NCI-H1048 (cell line): ENCODE results near the gene SLC25A26.
A peak's percentile ranks its signal among the peaks of the same experiment; 100 is the strongest.
"Not testable (repeated sequence)": the region's sequence is repeated elsewhere in the genome, so short reads cannot be mapped to it uniquely, and the experiment has no call there.

Source experiments
- DNase-seq: peaks from one replicate; lab custom pipeline; 2025; lab: John Stamatoyannopoulos, UW

Gene SLC25A26

DNA sequence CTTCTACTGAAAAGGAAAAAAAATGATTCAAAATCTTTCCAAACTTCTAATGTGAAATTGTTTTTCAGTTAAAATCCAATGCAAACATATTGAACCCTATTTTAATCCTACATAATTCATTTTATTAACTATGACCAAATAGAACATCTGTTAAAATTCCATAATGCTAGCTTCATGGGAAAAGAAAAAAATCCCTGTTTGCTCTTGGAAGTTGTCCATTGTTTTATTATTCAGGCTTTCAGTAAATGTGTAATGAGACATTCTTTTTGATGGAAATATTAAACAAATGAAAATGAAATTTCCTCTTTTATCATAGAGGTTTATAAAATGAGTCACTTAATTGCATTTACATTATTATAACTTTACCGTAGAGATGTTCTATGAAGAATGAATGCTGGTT, 49.5 kb downstream of the SLC25A26 start:
- DNase-seq, result no peak

DNA sequence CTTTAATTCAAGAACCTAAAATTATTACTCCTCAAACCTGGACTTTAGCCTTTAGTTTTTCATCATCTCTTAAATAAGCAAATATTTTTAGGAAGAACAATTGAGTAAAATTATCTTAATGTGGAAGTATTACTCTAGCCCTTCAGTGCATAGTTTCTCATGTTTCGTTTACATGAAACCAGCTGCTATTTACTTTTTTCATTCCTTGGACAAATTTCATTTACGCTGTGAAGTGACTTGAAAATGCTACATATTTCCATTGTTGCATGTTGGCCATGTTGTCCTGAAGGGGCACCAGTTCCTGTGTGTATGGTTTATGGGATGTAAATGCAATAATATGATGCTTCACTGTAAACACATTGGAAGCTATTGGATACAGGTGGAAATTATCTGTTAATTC, 49.9 kb downstream of the SLC25A26 start:
- DNase-seq, result no peak

DNA sequence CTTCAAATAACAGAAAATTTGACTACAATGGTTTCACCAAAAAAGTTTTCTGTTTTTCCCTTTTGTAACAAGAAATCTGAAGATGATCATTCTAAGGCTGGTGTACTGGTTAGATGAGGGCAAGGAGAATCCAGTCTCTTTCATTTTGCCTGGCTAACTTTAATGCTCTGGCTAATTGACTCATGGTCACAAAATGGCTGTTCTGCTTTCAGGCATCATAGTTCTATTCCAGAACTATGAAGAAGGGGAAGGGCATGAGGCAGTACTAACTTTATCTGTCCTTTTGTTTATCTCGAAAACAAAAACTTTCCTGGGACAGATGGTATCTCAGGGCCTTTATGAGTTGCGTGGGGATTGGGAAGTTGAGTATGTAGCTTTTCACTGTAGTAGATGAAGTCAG, 50.4 kb downstream of the SLC25A26 start:
- DNase-seq, result no peak

DNA sequence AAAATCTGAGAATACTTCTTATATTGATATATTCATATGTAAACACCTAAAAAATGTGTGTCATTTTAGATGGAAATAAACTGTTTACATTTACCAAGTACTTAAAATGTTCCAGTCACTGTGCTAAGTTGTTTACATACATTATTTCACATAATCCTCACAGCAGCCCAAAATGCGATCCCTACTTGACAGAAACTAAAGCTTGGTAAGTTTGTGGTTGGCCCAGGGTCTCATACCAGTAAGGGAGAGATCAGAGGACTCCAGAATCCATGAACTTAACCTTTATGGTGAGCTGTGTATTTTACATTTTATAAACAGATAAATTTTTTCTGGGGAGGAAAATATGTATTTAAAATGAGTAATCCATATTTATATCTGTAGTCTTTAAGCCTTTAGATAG, 51.2 kb downstream of the SLC25A26 start:
- no peak for DNase-seq

DNA sequence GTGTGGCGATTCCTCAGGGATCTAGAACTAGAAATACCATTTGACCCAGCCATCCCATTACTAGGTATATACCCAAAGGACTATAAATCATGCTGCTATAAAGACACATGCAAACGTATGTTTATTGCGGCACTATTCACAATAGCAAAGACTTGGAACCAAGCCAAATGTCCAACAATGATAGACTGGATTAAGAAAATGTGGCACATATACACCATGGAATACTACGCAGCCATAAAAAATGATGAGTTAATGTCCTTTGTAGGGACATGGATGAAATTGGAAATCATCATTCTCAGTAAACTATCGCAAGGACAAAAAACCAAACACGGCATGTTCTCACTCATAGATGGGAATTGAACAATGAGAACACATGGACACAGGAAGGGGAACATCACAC, 54.0 kb downstream of the SLC25A26 start:
- not testable (repeated sequence) for DNase-seq

DNA sequence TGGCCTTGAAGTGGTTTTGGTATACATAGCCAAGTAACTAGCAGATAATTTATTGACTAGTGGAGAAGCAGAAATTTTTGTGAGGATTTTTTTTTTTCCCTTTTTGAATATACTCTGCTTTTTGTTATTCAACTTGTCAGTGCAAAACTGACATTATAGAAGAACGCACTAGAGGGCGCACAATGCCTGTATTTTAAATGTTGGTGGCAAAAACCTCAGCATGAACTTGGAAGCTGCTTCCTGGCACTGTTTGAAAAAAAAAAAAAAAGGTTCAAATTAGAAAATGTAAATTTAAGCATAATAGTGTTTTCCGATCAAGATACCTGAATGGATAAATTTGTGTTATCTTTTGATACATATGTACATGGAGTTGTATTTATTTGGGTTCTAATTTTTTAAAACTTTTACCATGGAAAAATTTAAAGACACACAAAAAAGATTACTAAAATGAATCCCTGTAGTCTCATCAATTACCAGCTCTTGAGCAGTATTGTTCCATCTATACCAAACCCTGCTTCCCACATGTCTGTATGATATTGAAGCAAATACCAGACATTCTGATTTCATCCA, 56.0 kb downstream of the SLC25A26 start:
- peak; percentile 37 for DNase-seq

DNA sequence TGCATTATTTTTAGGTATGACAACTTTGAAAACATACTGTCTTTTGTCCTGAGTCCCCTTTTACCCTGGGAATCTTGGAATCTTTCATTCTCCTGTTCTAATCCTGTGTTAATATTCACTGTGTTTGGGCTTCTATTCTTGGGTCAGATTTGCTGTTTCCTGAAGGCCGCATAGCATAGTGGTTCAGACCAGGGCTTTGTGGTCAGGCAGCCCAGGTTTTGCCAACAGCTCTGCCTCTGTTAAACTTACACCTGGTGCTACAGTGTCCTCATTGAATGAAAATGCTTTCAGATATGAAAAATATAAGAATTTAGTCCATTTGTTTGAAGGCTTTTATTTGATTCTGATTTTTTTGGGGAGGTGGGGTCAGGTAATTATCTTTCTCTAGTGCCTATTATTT, 58.4 kb downstream of the SLC25A26 start:
- no peak for DNase-seq

DNA sequence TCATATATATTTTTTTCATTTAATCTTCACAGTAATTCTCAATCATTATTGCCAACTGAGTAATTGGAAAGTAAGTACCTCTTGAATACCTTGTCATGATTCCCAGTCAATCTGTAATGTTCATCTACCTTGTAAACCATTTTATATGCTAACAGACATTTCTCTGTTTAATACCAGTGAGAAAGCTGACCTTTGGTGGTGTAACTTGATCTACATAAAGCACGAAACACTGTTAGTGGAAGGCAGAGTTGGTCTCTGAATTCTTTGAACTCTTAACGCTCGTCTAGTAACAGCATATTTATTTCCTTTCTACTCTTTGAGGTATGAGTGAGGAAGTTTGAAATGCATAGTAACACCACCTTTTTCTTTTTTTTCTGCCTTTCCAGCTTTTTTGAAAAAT, 59.5 kb downstream of the SLC25A26 start:
- no peak for DNase-seq

DNA sequence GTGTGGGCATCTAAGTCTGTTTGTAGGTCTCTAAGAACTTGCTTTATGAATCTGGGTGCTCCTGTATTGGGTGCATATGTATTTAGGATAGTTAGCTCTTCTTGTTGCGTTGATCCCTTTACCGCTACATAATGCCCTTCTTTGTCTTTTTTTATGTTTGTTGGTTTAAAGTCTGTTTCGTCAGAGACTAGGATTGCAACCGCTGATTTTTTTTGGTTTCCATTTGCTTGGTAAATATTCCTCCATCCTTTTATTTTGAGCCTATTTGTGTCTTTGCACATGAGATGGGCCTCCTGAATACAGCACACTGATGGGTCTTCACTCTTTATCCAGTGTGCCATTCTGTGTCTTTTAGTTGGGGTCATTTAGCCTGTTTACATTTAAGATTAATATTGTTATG, 71.1 kb downstream of the SLC25A26 start:
- DNase-seq, result not testable (repeated sequence)

DNA sequence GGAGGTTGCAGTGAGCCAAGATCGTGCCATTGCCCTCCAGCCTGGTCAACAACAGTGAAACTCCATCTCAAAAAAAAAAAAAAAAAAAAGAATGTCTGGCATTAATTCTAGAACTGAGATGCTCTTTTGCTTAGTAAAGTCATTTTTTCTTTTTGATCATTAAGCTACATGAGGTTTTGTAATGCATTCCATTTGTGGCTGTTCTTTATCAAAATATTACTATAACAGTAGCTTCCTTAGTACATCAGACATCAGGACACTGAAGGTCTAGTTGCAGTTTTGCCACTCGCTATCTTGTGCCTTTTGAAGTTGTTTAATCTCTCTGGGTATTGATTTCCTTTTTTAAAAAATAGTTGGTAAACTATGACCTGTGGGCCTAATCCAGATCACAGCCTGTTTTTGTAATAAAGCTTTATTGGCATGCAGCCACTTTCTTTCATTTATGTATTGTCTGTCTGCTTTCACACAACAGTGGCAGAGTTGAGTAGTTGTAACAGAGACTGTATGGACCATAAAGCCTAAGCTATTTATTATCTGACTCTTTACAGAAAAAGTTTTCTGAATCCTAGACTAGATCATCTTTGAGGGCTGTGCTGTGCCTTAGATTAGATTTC, 76.6 kb downstream of the SLC25A26 start:
- DNase-seq, result no peak

DNA sequence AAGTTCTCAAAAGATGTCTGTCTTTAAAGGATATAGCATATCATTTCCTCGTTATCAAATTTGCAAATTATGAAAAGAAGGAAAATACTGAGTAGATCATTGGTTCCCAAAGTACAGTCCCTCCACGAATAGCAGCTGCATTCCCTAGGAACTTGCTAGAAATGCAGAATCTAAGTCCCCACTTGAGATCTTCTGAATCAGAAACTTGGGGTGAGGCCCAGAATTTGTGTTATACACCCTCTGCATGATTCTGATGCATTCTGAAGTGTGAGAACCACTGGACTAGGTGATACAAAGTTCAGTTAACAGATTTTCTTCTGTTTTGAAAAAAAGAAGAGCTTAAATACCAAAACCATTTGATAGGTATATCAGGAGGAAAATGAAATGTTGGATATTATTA, 77.1 kb downstream of the SLC25A26 start:
- DNase-seq, result no peak

DNA sequence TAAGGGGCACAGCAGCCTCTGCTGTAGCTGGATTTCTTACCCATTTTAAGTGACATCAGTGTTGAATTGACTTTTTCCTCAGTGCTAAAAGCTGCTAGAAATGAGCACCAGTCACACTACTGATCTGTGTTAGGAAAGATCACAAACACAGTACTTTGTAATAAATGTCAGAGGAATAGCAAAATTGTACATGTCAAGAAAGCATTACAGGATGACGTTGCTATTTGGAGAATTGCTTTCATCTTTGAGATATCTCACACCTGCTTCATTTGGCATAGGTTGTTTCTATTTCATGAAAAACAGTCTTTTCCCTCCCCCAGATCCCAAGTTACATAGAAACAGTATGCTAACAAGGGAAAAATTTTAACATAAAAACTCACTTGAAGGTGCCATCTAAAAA, 77.8 kb downstream of the SLC25A26 start:
- DNase-seq, result no peak

DNA sequence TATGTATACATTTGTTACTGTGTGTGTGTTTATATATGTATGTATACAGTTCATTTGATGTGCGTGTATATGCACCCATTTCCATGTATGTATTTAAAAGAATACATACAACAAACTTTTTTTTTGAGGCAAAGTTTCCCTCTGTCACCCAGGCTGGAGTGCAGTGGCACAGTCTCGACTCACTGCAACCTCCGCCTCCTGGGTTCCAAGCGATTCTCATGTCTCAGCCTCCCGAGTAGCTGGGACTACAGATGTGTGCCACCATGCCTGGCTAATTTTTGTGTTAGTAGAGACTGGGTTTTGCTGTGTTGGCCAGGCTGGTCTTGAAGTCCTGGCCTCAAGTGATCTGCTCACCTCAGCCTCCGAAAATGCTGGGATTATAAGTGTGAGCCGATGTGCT, 78.3 kb downstream of the SLC25A26 start:
- not testable (repeated sequence) for DNase-seq

DNA sequence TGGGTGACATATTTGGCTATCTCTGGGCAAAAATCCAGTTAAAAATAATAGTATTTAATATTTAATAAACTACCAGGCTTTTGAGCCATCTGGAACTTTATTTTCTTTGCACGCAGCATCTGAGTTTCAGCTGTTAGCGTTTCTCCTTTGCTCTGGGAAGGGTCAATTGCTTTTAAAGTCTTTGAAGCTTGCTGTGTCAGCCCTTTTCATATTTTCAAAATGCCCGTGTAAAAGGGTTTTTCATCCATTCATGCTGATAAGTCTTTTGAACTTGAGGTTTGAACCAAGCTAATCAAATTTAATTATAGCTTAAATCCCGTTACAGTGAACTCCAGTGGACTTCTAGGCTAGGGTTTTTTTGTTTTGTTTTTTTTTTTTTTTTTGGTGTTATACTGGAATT, 79.1 kb downstream of the SLC25A26 start:
- no peak for DNase-seq

DNA sequence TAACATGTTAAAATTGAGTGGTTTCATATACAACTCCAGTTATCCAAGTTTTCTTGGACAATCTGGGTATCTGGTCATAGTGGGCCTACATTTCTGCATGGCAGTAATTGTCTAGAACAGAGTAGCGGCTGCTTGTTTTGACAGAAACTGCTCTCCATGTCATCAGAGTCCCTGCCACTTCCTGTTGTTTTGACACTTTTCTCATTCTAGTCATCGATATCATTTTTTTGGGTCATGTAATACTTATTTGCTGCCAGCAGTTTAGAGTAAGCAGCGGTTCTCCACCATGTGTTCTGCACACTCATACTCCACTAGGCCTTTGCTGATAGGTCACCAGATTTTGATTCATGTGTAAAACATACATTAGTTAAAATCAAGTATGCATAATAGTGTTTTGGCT, 81.5 kb downstream of the SLC25A26 start:
- DNase-seq, result no peak

DNA sequence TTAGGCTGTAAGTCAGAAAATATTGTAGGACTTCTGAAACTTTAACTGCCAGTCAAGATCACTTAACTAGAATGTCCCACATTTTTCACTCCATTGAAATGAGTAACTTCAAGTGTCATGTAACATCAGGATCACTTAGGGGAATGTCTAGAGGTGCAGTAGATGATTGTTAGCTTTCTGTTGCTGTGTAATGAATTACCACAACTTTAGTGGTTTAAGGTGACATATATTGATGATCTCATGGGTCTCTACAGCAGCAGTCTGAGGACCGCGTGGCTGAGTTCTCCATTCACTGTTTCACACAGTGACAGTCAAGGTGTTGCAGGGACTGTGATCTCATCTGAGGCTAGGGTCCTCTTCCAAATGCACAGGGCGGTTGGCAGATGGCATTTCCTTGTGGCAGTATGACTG, 82.7 kb downstream of the SLC25A26 start:
- no peak for DNase-seq

DNA sequence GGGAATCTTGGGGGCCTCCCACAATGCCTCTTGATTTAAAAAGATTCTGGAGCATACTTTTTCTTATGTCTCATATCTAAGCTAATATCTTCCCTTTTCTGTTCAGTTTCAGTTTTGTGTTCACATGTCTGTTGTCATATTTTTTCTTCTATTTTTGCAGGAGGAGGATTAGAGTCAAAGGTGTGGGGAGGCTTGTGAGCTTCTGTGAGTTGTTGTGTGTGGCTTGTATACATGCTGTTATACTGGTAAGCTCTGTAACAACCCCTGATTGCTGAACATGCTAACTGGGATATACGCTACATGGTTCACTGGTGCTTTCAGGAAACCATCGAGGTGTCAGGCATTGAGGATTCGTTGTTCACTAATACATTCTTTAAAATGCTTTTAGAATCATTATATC, 83.5 kb downstream of the SLC25A26 start:
- DNase-seq, result no peak

DNA sequence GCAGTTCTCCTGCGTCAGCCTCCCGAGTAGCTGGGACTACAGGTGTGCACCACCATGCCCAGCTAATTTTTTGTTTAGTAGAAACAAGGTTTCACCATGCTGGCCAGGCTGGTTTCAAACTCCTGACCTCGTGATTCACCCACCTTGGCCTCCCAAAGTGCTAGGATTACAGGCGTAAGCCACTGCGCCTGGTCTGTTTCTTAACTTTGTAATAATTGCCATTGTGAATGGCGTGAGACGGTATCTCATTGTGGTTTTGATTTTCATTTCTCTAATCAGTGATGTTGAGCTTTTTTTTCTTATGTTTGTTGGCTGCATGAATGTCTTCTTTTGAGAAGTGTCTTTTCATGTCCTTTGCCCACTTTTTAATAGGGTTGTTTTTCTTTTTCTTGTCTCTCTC, 85.3 kb downstream of the SLC25A26 start:
- DNase-seq, result not testable (repeated sequence)

DNA sequence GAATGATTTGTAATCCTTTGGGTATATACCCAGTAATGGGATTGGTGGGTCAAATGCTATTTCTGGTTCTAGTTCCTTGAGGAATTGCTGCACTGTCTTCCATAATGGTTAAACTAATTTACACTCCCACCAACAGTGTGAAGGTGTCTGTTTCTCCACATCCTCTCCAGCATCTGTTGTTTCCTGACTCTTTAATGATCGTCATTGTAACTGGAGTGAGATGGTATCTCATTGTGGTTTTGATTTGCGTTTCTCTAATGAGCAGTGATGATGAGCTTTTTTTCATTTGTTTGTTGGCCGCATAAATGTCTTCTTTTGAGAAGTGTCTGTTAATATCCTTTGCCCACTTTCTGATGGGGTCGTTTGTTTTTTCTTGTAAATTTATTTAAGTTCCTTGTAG, 86.2 kb downstream of the SLC25A26 start:
- not testable (repeated sequence) for DNase-seq

DNA sequence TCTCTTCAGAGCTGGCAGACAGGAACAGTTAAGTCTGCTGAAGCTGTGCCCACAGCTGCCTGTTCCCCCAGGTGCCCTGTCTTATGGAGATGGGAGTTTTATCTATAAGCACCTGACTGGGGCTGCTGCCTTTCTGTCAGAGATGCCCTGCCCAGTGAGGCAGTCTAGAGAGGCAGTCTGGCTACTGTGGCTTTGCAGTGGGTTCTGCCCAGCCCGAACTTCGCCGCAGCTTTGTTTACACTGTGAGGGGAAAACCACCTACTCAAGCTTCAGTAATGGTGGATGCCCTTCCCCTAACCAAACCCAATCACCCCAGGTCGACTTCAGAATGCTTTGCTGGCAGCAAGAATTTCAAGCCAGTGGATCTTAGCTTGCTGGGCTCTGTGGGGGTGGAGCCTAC, 91.2 kb downstream of the SLC25A26 start:
- DNase-seq, result no peak

DNA sequence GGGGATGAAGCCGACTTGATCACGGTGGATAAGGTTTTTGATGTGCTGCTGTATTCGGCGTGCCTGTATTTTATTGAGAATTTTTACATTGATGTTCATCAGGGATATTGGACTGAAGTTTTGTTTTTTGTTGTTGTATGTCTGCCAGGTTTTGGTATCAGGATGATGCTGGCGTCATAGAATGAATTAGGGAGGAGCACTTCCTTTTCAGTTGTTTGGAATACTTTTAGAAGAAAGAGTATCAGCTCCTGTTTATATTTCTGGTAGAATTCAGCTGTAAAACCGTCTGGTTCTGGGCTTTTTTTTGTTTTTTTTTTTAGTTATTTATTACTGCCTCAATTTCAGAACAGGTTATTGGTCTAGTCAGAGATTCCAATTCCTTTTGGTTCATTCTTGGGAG, 93.7 kb downstream of the SLC25A26 start:
- DNase-seq, result no peak

DNA sequence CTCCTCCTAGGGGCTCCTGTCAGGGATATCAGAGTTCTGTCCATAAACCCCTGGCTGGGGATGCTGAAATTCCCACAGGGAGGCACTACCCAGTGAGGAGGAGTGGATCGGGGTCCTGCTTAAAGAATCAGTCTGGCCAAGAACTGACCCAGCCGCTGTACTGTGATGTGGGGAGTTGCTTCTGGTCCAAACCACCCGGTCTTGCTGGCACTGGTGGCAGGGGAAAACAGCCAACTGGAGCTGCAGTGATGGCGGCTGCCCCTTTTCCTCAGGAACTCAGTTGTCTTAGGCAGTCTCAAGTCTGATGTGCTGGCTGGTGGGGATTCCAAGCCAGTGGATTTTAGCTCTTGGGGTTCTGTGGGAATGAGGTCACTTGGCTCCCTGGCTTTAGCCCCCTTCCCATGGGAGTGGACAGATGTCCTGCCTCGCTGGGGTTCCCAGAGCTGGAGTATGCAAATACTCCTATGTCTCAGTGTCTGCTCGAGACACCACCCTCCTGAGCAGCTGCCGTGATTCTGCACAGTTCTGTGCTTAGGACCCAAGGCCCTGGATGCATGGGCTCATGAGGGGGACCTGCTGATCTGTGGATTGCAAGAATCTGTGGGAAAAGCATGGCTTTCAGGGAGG, 97.1 kb downstream of the SLC25A26 start:
- no peak for DNase-seq

DNA sequence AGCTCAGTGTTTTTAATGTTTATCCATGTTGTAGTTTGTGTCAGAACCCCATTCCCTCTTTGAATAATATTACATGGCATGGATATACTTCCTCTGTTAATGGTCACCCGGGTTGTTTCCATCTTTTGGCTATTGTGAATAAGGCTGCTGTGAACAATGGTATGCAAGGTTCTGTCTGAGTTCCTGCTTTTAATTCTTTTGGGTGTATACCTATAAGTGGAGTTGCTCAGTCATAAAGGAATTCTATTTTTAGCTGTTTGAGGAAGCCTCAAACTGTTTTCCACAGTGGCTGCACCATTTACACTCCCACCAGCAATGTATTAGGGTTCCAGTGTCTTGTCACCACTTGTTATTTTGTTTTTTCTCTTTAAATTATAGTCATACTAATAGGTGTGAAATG, 99.6 kb downstream of the SLC25A26 start:
- no peak for DNase-seq

DNA sequence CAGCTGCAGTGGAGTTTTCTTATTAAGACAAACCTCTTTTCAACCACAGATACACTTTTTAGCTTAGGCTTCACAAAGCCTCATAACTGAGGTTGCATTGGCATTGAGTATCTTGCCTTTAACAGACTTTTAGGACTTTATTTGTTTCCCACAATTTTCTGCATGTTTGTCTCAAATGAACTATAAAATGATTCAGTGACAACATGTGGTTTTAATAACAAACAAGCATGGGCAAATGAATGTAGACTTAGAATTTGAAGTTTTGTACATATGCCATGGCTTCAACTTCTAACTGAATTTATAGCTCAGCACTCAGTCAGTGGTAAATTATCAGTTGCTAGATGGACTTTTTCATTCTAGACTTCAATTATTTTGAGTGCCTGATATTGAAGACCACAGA, 101.6 kb downstream of the SLC25A26 start:
- no peak for DNase-seq
